Pancreas (tissue), 10 donors: ENCODE measurements around the gene ADGRE2. TPM values are rescaled to one million over a fixed set of nuclear protein-coding genes. Genes with fewer than 3 reads are reported as not detected.
"Not testable (repeated sequence)": the region's sequence is repeated elsewhere in the genome, so short reads cannot be mapped to it uniquely, and the experiment has no call there.

ENCODE experiments used
- ATAC-seq, 4 donors: fragments of 200-7000 bp; cut with Tn5 transposase; one replicate each; pipeline versions ENCODE4 v1.8.0 to v1.9.1; 2020; ENCODE audit warnings: mild to moderate bottlenecking in 4 of 4, moderate library complexity in 4 of 4
- DNase-seq, 6 donors: peaks; one replicate each; pipeline ENCODE4 v3.0.0-alpha.2; 2020
- FAIRE-seq: peaks from 2 replicates; lab custom pipeline; 2012; peaks lifted over from hg19 to GRCh38; lab: Jason Lieb, UNC
- H3K27ac ChIP-seq, 4 donors: fragments of 200-600 bp; sonication (generic); 1 replicate in 3 of 4; 2 replicates in 1 of 4; pipeline versions ENCODE4 v1.5.0 to v1.8.0; 2020
- H3K27me3 ChIP-seq, 4 donors: fragments of 200-600 bp; one replicate each; pipeline ENCODE4 v1.8.0; 2021
- H3K36me3 ChIP-seq, 3 donors: fragments of 200-600 bp; sonication (generic) in 1 of 3; one replicate each; pipeline versions ENCODE4 v1.5.0 to v1.8.0; 2020 to 2021
- H3K4me1 ChIP-seq, 3 donors: fragments of 200-600 bp; one replicate each; pipeline ENCODE4 v1.8.0; 2021
- H3K4me3 ChIP-seq, 4 donors: fragments of 200-600 bp; sonication (generic) in 2 of 4; one replicate each; pipeline versions ENCODE4 v1.5.0 to v1.8.0; 2020 to 2021
- H3K9me3 ChIP-seq, 4 donors: fragments of 200-600 bp; one replicate each; pipeline ENCODE4 v1.8.0; 2021
- WGBS, 2 donors: extraction: QIAGEN DNeasy Blood & Tissue Kit; methylation state at CpG; one replicate each; pipeline ENCODE4 v1.1.7; 2013; 5-methylcytosine and 5-hydroxymethylcytosine counted together
- intact Hi-C, 3 donors: fragments of 100-400 bp; cut with DNase I; formaldehyde crosslinking; loops; one replicate each; pipeline versions ENCODE4 v1.11.1 to v1.14.2; 2022
- polyA plus RNA-seq, 2 donors: library from polyadenylated mRNA; stranded (reverse); fragments of 200-250 nt; gene quantifications; one replicate each; pipeline ENCODE4 v1.2.3, GENCODE V29; 2013
- total RNA-seq, 6 donors: library from RNA; stranded (reverse); fragmentation: NEBNext Ultra II Directional in 4 of 6; extraction: Animal tissue kit (Norgen Biotek cat#: 25700) in 4 of 6; gene quantifications; one replicate each; pipeline versions ENCODE4 v1.2.1 to v1.2.4, GENCODE V29; 2021 to 2023
- TF ChIP-seq, protein P1 (sequence below), 4 donors: fragments of 200-600 bp; sonication (generic) in 3 of 4; IDR thresholded peaks; one replicate each; pipeline versions ENCODE4 v1.5.0 to v1.8.0; 2021; ENCODE audit warnings: antibody characterized with exemption in 4 of 4
- donor health status: healthy with polysubstance abuse.
- donor health status: DM: no; HTN: no; CAD: no; lungs with moderate emphysema.
- donor health status: DM: no; HTN: no; CAD: no.
- donor health status: control.
- donor health status: control.
- donor health status: Bipolar disorder and iron deficiency.
- donor health status: DM: yes; HTN: yes; CAD: no.
- donor health status: DM: no; HTN: no; CAD: no.
- donor health status: DM: no; HTN: no; CAD: no.
- donor health status: DM: yes; HTN: yes; CAD: no.

The ADGRE2 gene
- total and polyA plus RNA-seq, 8 donors = 0.31 to 4.5 (median 0.70) TPM

DNA sequence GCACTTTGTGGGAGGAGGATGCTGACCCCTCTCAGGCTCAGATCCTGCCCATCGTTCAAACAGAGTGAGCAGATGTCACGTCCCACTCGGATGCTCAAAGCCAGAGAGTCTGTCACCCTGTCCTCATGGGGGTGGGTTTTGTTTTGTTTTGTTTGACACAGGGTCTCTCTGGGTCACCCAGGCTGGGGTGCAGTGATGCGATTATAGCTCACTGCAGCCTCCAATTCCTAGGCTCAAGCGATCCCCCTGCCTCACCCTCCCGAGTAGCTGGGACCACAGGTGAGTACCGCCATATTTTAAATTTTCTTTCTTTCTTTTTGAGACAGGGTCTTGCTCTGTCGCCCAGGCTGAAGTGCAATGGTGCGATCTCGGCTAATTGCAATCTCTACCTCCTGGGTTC is 4.0 kb downstream of the ADGRE2 start:
- no peaks in the 10 kb centered on the region for H3K27me3 ChIP-seq
- 61 to 62% methylated on average over 10 of the region's 10 CpGs for WGBS, 2 donors
- FAIRE-seq (no peak), ATAC-seq (no peak), DNase-seq (peak in 1 of 6 donors; percentile 6)
- TF ChIP-seq, protein P1, sequence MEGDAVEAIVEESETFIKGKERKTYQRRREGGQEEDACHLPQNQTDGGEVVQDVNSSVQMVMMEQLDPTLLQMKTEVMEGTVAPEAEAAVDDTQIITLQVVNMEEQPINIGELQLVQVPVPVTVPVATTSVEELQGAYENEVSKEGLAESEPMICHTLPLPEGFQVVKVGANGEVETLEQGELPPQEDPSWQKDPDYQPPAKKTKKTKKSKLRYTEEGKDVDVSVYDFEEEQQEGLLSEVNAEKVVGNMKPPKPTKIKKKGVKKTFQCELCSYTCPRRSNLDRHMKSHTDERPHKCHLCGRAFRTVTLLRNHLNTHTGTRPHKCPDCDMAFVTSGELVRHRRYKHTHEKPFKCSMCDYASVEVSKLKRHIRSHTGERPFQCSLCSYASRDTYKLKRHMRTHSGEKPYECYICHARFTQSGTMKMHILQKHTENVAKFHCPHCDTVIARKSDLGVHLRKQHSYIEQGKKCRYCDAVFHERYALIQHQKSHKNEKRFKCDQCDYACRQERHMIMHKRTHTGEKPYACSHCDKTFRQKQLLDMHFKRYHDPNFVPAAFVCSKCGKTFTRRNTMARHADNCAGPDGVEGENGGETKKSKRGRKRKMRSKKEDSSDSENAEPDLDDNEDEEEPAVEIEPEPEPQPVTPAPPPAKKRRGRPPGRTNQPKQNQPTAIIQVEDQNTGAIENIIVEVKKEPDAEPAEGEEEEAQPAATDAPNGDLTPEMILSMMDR (IDR thresholded peaks at IDR 0.05) = no peak
- no peak overlapping the region for H3K4me3 ChIP-seq
- H3K27ac ChIP-seq = no peak overlapping the region
- no peaks in the 10 kb centered on the region for H3K36me3 ChIP-seq
- no peaks in the 10 kb centered on the region for H3K4me1 ChIP-seq
- intact Hi-C loops = no loop called here
- no peaks in the 10 kb centered on the region for H3K9me3 ChIP-seq

DNA sequence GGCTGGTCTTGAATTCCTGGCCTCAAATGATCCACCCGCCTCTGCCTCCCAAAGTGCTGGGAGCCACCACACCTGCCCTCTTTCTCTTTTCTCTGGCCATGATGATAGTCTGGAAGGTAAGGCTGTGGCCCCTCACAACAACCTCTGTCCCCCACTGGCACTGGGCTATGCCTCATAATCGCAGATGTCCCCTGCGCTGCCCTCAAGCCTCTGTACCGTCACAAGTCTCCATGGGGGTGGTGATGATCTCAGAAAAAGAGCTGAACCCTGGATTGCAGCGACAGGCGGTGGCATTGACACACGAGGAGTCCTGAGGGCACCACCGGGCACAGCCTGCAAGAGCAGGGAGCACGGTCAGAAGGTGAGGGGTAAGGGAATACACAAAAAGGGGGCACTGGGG is 4.6 kb downstream of the ADGRE2 start:
- ATAC-seq, H3K9me3 ChIP-seq, H3K36me3 ChIP-seq, H3K4me1 ChIP-seq, intact Hi-C loops, FAIRE-seq, H3K27ac ChIP-seq, H3K27me3 ChIP-seq, H3K4me3 ChIP-seq: not testable (repeated sequence)
- DNase-seq = peak in 1 of 6 donors; percentile 11
- WGBS, 2 donors = 50 to 65% methylated on average over 8 to 9 of the region's 9 CpGs

DNA sequence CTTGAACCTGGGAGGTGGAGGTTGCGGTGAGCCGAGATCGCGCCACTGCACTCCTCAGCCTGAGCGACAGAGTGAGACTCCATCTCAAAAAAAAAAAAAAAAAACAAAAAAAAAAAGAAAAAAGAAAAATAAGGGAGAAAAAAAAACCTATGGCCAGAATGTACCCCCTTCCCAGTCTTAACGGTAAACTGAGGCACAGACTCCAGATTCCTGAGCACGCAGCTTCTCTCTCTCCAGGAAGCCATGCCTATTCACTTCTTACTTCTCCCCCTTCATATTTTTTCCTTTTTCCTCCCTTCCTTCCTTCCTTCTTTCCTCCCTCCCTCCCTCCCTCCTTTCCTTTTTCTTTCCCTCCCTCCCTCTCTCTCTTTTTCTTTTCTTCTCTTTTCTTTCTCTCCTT is 5.4 kb downstream of the ADGRE2 start:
- Histone ChIP-seq H3K4me3 (no peak overlapping the region), H3K36me3 (no peaks in the 10 kb centered on the region), H3K27me3 (peaks cover 0 to 2% (median 0%) of the 10 kb centered on the region in 4 donors), H3K27ac (no peak overlapping the region), H3K9me3 (no peaks in the 10 kb centered on the region), H3K4me1 (no peaks in the 10 kb centered on the region)
- WGBS, 2 donors = 86 to 96% methylated on average over 7 of the region's 7 CpGs
- FAIRE-seq (no peak), ATAC-seq (no peak), DNase-seq (no peak)
- intact Hi-C loops = no loop called here
- TF ChIP-seq, protein P1 (IDR thresholded peaks at IDR 0.05) = no peak

DNA sequence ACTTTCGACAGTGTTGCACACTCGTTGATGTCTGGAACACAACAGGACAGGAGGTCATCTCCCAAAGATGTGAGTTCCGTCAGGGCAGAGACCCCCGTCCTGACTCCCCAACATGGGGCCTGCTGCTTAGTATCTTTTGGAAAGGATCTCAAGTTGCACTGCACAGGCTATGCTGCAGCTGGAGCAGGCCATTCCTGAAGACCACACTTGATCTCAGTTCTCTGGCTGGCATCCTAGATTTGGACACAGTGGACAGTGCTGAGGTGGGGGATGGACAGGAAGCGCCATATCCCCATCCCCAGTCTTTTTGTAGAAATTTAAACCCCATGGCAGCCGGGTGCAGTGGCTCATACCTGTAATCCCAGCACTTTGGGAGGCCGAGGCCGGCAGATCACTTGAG is 5.9 kb downstream of the ADGRE2 start:
- 63 to 76% methylated on average over 8 of the region's 8 CpGs for WGBS, 2 donors
- no peak overlapping the region for H3K4me3 ChIP-seq
- DNase-seq (no peak), ATAC-seq (no peak), FAIRE-seq (no peak)
- no peak overlapping the region for H3K27ac ChIP-seq
- peaks cover 0 to 3% (median 0%) of the 10 kb centered on the region in 4 donors for H3K27me3 ChIP-seq
- H3K4me1 ChIP-seq = no peaks in the 10 kb centered on the region
- H3K36me3 ChIP-seq = no peaks in the 10 kb centered on the region
- H3K9me3 ChIP-seq = no peaks in the 10 kb centered on the region
- TF ChIP-seq, protein P1 (IDR thresholded peaks at IDR 0.05) = no peak
- intact Hi-C loops = no loop called here

DNA sequence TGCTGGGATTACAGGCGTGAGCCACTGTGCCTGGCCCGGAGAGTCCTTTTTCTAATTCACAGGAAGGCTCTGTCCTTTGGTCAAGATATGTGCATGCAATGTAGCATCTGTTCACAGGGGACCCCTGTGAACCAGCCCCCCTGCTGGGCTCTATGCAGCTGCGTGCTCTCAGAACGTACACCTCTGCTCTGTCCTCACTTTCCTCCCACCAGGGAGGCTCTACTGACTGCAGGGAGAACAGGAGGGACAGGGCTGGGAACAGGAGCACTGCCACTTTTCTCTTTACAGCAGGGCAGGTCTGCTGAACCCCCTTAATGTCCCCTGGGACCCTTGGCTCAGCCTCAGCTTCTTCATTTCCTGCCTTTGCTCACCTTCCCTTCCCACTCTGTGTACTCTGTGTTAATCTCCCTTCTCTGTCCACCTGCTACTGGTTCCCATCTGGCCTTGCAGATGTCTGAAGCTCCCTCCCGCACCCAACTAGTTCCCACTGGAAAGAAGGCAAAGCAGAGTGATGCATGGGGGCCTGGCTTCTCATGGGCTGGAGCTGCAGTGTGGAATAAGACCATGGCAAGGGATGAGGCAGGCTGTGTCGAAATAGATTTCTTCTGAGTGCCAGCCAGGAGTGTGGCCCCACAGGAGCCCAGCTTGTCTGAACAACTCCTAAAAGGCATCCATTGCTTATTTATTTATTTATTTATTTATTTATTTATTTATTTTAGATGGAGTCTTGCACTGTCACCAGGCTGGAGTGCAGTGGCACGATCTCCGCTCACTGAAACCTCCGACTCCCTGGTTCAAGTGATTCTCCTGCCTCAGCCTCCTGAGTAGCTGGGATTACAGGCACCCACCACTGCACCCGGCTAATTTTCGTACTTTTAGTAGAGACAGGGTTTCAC is 7.2 kb downstream of the ADGRE2 start:
- H3K9me3 ChIP-seq = no peaks in the 10 kb centered on the region
- H3K36me3 ChIP-seq = no peaks in the 10 kb centered on the region
- H3K4me1 ChIP-seq = no peaks in the 10 kb centered on the region
- H3K4me3 ChIP-seq = no peak overlapping the region
- peak in 1 of 6 donors; percentile 19 for DNase-seq
- no peak for ATAC-seq
- TF ChIP-seq, protein P1 (IDR thresholded peaks at IDR 0.05) = no peak
- intact Hi-C loops = no loop called here
- H3K27ac ChIP-seq = no peak overlapping the region
- 61 to 63% methylated on average over 11 of the region's 11 CpGs for WGBS, 2 donors
- FAIRE-seq = no peak
- H3K27me3 ChIP-seq = peaks cover 0 to 3% (median 0%) of the 10 kb centered on the region in 4 donors
